Lower leg skin (tissue), 3 donors: Measurements from ENCODE around the gene CDO1.

Source experiments
- CTCF ChIP-seq, 3 donors: fragments of 450-650 bp; IDR thresholded peaks; one replicate each; pipeline ENCODE4 v1.5.1; 2016; ENCODE audit warnings: antibody characterized with exemption in 3 of 3, mild to moderate bottlenecking in 3 of 3, moderate library complexity in 2 of 3
- POLR2A ChIP-seq, 2 donors: fragments of 450-650 bp; IDR thresholded peaks; one replicate each; pipeline ENCODE4 v1.6.1; 2016 to 2017; ENCODE audit warnings: antibody characterized with exemption in 2 of 2, mild to moderate bottlenecking in 1 of 2, moderate library complexity in 1 of 2

- TF ChIP-seq POLR2A (IDR thresholded peaks at IDR 0.05) (no peak), CTCF (IDR thresholded peaks at IDR 0.05) (no peak)
Measured at GRCh38 chr5:115825948-115826347, 9.5 kb upstream of the CDO1 start.
